Keratinocyte (primary cell): ENCODE data around the gene SFTPD.

ENCODE experiments used
- EZH2 ChIP-seq: IDR thresholded peaks from one replicate; pipeline ENCODE4 v1.6.1; 2012; ENCODE audit warnings: inconsistent platforms, mild to moderate bottlenecking, low read length, moderate library complexity
- TF ChIP-seq, protein P1 (sequence below), 3 experiments: IDR thresholded peaks in 1 of 3; conservative IDR thresholded peaks in 1 of 3; optimal IDR thresholded peaks in 1 of 3; 2 replicates in 2 of 3; 3 replicates in 1 of 3; pipeline versions ENCODE3 to v1.5.1; 2011; ENCODE audit warnings: low read length in 3 of 3, mild to moderate bottlenecking in 3 of 3, moderate library complexity in 2 of 3, control low read depth in 1 of 3, inconsistent platforms in 1 of 3; ENCODE audit not compliant: insufficient read depth in 2 of 3; ENCODE audit errors: extremely low read depth in 1 of 3

DNA sequence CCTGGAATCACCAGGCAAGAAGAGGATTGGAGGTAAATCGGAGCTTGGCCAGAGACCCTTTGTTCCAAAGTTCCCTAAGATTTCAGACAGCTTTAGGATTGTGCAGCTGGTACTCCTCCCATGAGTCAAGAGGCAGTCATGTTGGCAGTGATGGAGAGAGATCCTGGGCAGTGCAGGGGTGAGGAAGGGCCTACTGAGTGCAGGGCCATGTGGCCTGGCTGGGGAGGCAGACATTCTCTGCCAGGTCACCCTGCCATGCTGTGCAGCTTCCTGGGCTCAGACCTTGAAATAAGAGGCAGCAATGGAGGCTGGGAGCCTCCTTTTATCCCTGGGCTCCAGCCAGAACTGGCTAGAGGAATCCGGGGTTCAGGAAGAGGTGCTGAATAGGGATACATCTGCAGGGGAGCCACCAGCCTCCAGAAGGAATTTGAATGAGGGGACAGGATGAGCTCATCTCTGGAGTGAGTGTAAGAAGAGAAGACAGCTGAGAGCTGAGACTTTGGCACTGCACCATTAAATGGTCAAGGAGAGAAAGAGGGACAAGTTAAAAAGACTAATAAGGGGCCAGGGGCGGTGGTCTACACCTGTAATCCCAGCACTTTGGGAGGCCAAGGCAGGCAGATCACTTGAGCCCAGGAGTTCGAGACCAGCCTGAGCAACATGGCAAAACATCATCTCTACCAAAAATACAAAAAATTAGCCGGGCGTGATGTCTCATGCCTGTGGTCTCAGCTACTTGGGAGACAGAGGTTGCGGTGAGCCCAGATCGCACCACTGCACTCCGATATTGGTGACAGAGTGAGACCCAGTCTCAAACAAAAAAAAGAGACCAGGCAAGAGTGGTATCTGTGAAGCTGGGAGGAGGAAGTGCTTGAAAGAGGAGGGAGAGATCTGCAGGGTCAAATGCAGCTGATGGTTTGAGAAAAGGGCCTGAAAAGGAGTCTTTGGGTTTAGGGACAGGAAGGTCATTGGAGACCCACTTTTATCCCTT is 12.0 kb downstream of the SFTPD start:
- TF ChIP-seq, protein P1, sequence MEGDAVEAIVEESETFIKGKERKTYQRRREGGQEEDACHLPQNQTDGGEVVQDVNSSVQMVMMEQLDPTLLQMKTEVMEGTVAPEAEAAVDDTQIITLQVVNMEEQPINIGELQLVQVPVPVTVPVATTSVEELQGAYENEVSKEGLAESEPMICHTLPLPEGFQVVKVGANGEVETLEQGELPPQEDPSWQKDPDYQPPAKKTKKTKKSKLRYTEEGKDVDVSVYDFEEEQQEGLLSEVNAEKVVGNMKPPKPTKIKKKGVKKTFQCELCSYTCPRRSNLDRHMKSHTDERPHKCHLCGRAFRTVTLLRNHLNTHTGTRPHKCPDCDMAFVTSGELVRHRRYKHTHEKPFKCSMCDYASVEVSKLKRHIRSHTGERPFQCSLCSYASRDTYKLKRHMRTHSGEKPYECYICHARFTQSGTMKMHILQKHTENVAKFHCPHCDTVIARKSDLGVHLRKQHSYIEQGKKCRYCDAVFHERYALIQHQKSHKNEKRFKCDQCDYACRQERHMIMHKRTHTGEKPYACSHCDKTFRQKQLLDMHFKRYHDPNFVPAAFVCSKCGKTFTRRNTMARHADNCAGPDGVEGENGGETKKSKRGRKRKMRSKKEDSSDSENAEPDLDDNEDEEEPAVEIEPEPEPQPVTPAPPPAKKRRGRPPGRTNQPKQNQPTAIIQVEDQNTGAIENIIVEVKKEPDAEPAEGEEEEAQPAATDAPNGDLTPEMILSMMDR (optimal IDR thresholded peaks at IDR 0.05 in 1 of 3, IDR thresholded peaks at IDR 0.05 in 1 of 3, conservative IDR thresholded peaks at IDR 0.05 in 1 of 3; ENCODE audit: extremely low read depth in 1 of 3, insufficient read depth in 2 of 3, low read length in 3 of 3) = no peak
- TF ChIP-seq EZH2 = no peak
